DOHH2 (cell line): Measurements from ENCODE around the gene TJAP1.

ENCODE experiments used
- CTCF ChIP-seq: fragments of 200-600 bp; sonication (generic); IDR thresholded peaks from one replicate; pipeline ENCODE4 v1.5.1; 2014; ENCODE audit warnings: antibody characterized with exemption, mild to moderate bottlenecking, low read depth, low read length; ENCODE audit not compliant: poor library complexity, severe bottlenecking
- EZH2phosphoT487 ChIP-seq: fragments of 200-600 bp; sonication (generic); IDR thresholded peaks from 2 replicates; pipeline ENCODE4 v1.6.1; 2017; ENCODE audit warnings: borderline replicate concordance, mild to moderate bottlenecking, antibody characterized with exemption, low read length, moderate library complexity, mixed read lengths

- TF ChIP-seq CTCF (peak; percentile 97), EZH2phosphoT487 (no peak)
These were observed 23.1 kb upstream of the TJAP1 start for GRCh38 chr6:43454290-43454695.
